Stimulated activated CD4-positive, alpha-beta T cell treated with anti-CD3 and anti-CD28 coated beads, Interleukin-12 subunit alpha, Interleukin-12 subunit beta, amount 100 ng/mL, for 4 hours (primary cell): ENCODE measurements around the gene NNAT.
"Not testable (repeated sequence)": the region's sequence is repeated elsewhere in the genome, so short reads cannot be mapped to it uniquely, and the experiment has no call there.

Experiments used
- DNase-seq: peaks from one replicate; pipeline ENCODE4 v3.0.0-alpha.2; 2020

The NNAT gene, protein sequence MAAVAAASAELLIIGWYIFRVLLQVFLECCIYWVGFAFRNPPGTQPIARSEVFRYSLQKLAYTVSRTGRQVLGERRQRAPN

GRCh38 chr20:37521061-37521771 lies at the start of gene NNAT:
Gene NNAT (plus strand): TSS chr20:37521250. CDS start chr20:37521332, 82 bp downstream.
- DNase-seq = no peak

DNA sequence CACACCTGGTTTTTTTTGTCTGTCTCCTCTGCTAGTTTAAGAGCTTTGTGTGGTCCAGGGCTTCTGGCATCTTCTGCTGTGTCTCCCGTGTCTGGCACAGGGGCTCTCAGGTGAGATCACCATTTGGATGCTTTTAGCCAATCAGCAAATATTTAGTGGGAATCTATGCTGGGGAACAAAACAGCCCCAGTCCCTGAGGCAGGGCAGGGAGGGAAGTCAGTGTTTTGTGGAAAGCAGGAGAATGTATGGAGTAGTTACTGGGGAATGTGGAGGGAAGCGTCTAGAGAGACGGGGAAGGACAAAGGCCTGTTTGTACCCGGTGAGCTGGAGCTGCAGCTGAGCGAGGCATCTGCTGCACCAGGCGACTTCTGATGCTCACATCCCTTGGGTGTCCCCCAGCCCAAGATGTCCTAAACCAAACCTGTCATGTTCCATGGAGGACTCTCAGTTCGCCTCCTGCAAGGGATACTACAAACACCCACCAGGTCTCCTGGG lies 49.3 kb upstream of the NNAT start:
- DNase-seq = no peak

DNA sequence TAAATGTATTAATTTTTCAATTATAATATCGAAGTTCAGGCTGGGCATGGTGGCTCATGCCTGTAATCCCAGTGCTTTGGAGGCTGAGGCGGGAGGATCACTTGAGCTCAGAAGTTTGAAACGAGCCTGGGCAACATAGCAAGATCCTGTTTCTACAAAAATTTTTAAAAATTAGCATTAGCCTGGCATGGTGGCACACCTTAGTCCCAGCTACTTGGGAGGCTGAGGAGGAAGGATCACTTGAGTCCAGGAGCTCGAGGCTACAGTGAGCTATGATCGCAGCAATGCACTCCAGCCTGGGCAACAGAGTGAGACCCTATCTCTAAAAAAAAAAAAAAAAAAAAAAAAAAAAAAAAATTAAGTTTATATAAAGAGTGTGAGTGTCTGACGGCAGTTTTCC lies 48.6 kb upstream of the NNAT start:
- not testable (repeated sequence) for DNase-seq

DNA sequence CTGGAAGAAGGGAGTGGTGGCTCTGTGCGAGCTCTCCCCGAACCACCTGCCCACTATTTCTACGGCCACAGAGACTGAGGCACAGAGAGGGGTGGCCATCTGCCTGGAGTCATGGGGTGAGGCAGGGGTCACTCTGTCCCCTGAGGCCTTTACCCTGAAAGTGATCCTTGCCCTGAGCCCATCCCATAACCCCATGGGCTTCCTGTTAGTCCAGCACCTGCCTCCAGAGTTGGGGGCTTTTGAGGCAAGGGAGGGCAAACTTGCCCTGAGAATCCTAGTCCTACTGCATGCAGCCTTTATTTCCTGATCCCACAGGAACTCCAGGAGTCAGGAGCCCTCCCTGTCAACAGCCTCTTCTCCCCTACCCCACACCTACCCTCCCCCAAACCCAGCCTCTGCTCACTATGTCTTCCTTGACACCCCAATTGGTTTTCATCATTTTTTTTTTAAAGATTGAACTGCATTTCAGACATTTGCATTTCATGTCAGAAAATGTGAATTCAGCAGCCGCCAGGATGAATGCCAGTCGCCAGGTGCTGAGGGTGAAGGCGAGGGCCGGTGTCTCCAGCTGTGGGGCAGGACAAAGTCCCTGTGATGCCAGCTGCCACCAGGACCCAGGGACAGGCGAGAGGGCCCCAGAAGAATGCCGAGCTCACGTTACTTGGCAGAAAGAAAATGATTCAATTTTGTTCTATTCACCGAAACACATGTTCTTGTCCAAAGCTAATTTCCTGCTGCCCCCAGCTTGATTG lies 47.6 kb upstream of the NNAT start:
- no peak for DNase-seq

DNA sequence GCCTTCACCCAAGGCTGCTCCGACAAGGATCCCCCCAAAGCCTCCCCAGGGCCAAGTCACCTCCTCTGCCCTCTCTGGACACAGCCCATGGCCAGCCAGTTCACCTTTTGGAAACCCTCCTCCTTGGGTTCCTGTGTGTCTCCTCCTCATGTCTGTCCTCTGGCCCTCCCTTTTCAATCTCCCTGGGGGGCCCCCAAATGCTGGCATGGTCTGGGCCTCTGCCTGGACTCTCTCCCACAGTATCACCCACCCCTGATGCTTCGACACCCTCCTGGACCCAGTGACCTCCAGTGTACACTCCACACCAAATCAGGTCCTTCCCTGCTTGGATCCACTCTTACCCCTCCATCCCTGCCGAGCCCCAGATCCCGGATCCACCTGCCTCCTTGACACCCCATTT lies 46.7 kb upstream of the NNAT start:
- no peak for DNase-seq

DNA sequence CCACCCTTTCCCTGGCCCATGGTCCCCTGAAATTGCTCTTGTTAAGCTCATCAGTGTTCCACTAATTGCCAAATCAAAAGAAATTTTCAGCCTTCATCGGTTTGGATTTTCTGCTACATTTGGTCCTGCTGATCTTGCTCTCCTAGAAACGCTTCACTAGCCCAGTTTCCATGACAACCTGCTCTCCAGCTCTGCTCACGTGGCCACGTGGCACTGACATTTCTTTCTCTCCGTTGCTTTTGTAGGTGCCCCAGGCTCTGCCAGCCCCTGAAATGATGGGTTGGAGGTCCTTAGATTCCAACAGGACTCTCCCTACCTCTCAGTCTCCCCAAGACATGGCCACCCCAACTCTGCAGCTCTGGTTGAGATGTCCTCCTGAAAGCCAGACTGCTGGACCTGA lies 45.8 kb upstream of the NNAT start:
- no peak for DNase-seq

GRCh38 chr20:37477041-37477440 lies 44.0 kb upstream of the NNAT start:
- DNase-seq = no peak

DNA sequence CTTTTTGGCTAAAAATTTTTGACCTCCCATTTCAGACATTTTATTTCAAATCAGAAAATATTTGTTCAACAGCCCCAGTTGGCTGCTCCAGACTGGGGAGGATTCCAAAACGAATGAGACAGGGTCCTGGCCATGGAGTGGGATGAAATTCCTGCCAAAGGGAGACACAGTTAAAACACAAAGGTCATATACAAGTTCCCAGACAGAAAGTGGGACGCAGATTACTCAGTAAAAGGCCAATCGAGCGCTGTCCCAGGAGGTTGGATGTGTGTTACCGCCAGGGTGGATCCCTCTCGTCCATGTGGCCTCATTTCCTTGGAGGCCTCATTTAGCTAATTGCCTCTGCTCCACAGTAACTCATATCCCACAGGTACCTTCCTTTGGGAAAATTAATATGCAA lies 41.8 kb upstream of the NNAT start:
- no peak for DNase-seq

GRCh38 chr20:37479925-37480691 lies 40.9 kb upstream of the NNAT start:
- DNase-seq = no peak

DNA sequence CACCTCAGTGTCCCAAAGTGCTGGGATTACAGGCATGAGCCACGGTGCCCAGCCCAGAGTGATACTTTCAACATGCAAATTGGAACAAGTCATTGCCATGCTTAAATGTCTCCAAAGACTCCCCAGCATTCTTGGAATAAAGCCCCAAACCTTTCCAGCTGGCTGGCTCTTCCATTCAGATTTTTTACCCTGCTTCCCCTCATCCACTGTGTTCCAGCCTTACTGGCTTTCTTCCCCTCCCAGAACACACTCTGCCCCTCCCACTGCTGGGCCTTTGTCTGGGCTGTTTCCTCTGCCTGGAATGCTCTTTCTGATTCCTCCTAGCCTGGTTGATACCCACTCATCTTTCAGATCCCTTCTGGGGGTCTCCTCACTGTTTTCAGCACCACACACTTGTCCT lies 40.1 kb upstream of the NNAT start:
- no peak for DNase-seq

GRCh38 chr20:37481610-37482009 lies 39.4 kb upstream of the NNAT start:
- no peak for DNase-seq

DNA sequence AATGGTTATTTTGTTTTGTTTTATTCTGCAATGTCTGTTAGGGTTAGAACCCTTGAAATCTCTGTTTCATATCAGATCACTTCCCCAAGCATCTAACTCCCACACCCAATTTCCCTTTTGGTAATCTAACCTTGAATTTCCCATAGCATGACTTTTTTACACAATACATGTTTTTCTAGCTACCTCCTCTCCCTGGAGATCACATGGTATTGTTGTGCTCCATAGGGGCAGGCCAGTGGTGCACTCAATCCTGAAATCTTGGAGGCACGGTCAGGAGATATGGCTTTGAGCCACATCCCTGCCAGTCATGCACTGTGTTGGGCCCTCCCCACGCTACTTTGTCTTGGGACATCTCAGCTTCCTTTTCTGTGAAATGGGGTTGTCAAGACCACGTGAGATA lies 36.7 kb upstream of the NNAT start:
- no peak for DNase-seq

- not testable (repeated sequence) for DNase-seq
Measured at GRCh38 chr20:37486209-37486608, 34.8 kb upstream of the NNAT start.

GRCh38 chr20:37490663-37491350 lies 30.2 kb upstream of the NNAT start:
- DNase-seq = no peak

DNA sequence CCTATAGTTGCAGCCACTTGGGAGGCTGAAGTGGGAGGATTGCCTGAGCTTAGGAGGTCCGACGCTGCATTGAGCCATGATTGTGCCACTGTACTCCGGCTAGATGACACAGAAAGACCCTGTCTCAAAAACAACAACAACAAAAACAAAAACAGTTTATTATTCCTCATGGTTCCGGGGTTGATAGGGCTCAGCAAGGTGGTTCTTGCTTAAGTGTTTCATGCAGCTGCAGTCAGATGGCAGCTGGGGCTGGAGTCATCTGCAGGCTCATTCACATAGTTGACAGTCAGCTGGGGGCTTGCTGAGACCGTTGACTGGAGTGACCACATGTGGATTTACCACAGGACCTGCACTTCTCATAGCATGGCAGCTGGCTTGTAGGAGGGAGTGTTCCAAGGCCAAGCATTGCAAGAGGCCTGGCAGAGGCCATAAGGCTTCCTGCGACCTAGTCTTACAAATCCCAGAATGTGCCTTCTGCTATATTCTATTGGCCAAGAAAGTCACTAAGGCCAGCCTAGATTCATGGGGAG lies 28.9 kb upstream of the NNAT start:
- DNase-seq = no peak

DNA sequence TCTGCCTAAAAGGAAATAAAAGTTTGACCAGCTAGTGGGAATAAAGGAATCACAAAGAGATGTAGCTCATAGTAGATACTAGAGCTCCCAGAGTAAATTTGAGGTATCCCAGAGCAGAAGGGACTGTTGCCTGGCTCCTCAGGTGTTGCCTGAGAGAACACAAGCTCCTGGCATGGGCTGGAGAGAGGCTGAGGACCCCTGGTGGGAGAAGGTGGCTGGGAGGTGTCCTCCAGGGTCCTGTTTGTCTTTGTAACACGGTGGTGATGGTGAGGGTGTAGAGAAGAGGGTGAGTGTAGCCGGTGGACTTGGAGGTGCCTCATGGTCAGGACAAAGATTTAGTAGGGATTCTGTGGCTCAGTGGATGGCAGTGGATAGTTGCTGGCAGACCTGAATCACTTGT lies 28.1 kb upstream of the NNAT start:
- DNase-seq = no peak

DNA sequence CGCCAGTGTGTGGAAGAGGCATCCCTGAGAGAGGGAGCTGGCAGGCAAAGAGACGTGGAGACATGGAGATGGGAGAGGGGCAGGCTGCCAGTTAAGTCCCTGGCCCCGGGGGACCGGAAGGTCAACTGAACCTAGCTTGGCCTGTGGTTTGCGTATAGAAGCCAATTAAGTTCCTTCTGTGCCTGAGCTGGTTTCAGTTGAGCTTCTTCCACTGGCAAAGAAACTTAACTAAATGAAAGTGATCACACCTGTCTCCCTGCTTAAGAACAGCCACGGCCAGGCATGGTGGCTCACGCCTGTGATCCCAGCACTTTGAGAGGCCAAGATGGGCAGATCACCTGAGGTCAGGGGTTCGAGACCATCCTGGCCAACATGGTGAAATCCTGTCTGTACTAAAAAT lies 26.7 kb upstream of the NNAT start:
- no peak for DNase-seq

DNA sequence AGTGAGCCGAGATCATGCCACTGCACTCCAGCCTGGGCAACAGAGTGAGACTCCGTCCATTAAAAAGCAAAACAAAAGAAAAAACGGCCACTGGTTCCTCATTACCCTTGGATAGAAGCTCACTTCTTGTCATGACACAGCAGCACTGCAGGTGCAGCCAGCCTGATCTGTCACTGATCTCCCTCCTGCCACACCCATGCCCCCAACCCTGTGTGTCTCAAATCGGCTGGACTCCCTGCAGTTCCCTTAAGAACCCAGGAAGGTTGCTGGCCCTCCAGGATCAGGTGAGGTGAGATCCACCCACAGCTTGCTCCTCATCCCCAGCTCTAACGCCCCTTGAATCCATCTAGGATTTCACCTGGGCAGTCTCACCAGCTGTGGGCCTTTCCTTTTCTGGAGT lies 26.3 kb upstream of the NNAT start:
- no peak for DNase-seq

DNA sequence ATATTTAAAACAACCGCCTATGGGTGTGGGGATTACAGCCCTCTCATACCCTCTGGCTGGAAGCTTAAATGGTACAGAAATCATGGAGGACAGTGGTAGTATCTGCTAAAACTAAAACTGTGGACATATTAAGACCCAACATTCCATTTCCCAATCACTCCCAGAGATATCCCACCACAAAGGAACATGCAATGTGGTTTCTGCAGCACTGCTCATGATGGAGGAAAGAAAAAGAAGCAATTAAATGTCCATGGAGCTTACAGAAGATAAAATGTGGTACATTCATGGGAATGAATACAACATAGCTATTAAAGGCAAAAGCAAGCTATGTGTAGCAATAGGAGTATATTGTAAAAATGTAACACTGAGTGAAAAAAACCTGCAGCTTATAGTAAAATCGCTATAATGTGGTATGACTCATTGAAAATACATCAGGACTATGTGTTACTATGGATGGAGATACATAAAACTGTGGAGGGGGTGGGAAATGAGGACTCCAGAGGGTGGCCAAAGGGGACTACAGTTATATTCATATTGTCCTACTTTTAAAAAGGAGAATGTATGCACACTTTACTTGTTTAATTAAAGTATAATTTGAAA lies 22.9 kb upstream of the NNAT start:
- DNase-seq = no peak

- DNase-seq = no peak
Measured at GRCh38 chr20:37500311-37500710, 20.7 kb upstream of the NNAT start.

GRCh38 chr20:37501940-37502339 lies 19.1 kb upstream of the NNAT start:
- DNase-seq = no peak

DNA sequence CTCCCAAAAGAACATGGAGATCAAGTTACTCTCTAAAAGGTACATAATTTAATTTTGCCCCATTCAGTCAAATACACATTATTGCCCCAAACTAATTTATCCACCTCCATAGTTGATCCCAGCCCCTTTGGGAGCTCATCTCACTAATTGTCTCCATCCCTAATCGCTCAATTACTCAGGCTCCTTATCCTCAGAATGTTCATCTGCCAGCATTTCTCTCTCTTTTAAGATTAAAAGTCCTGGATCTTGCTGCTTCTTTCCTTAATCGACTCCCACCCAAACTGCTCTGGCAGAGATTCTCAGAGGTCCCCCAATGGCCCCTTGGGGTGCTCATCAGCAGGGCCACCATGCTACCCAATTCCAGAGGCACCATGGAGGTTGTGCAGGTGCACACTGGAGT lies 18.4 kb upstream of the NNAT start:
- DNase-seq = no peak
